Thyroid gland (tissue), 4 donors: Measurements from ENCODE around the gene CCND2. TPM values are rescaled to one million over a fixed set of nuclear protein-coding genes. Genes with fewer than 3 reads are reported as not detected.

ENCODE experiments used
- DNase-seq, 2 donors: peaks; one replicate each; pipeline ENCODE4 v3.0.0-alpha.2; 2019
- H3K27ac ChIP-seq, 3 donors: fragments of 200-600 bp; sonication (generic); 1 replicate in 2 of 3; 2 replicates in 1 of 3; pipeline ENCODE4 v1.5.1; 2016 to 2019; ENCODE audit warnings: mild to moderate bottlenecking in 1 of 3, moderate library complexity in 1 of 3
- H3K27me3 ChIP-seq: fragments of 200-600 bp; sonication (generic); one replicate; pipeline ENCODE4 v1.5.1; 2019
- H3K36me3 ChIP-seq, 2 donors: fragments of 200-600 bp; sonication (generic); one replicate each; pipeline ENCODE4 v1.5.1; 2016 to 2019
- H3K4me1 ChIP-seq, 2 donors: fragments of 200-600 bp; sonication (generic); one replicate each; pipeline ENCODE4 v1.5.1; 2017 to 2019
- H3K4me3 ChIP-seq, 3 donors: fragments of 200-600 bp; sonication (generic); replicated peaks in 1 of 3; 1 replicate in 2 of 3; 2 replicates in 1 of 3; pipeline ENCODE4 v1.5.1; 2016; ENCODE audit warnings: mild to moderate bottlenecking in 1 of 3
- H3K9me3 ChIP-seq: fragments of 200-600 bp; sonication (generic); one replicate; pipeline ENCODE4 v1.5.1; 2017
- POLR2A ChIP-seq, 2 donors: fragments of 450-650 bp; IDR thresholded peaks; one replicate each; pipeline ENCODE4 v1.6.1; 2017; ENCODE audit warnings: antibody characterized with exemption in 2 of 2, mild to moderate bottlenecking in 2 of 2, moderate library complexity in 1 of 2
- WGBS, 2 donors: methylation state at CpG; one replicate each; pipeline ENCODE4 v1.1.5; 2017; 5-methylcytosine and 5-hydroxymethylcytosine counted together
- intact Hi-C: fragments of 100-400 bp; cut with DNase I; formaldehyde crosslinking; loops from one replicate; pipeline ENCODE4 v1.15.1; 2023
- total RNA-seq, 4 donors: library from RNA; depleted of rRNA; stranded (reverse); fragments of >200 nt; gene quantifications; one replicate each; pipeline ENCODE4 v1.2.3, GENCODE V29; 2016
- TF ChIP-seq, protein P1 (sequence below), 6 experiments: fragments of 200-600 bp in 3 of 6; fragments of 450-650 bp in 3 of 6; sonication (generic) in 3 of 6; IDR thresholded peaks; one replicate each; pipeline ENCODE4 v1.5.1; 2016 to 2019; ENCODE audit warnings: antibody characterized with exemption in 6 of 6, mild to moderate bottlenecking in 2 of 6, inconsistent platforms in 1 of 6, moderate library complexity in 1 of 6

Gene CCND2
- total RNA-seq, 4 donors from 2014 or later, result 81.4 to 135 (median 122) TPM

- intact Hi-C loops, result no loop called here
- Histone ChIP-seq H3K27ac (no peak overlapping the region), H3K27me3 (no peaks in the 10 kb centered on the region), H3K36me3 (no peaks in the 10 kb centered on the region), H3K4me1 (no peaks in the 10 kb centered on the region), H3K9me3 (no peaks in the 10 kb centered on the region), H3K4me3 (no peak overlapping the region)
- WGBS, 2 donors, result 60 to 74% methylated on average over 5 of the region's 5 CpGs
- no peak for TF ChIP-seq POLR2A (IDR thresholded peaks at IDR 0.05)
- TF ChIP-seq, protein P1, sequence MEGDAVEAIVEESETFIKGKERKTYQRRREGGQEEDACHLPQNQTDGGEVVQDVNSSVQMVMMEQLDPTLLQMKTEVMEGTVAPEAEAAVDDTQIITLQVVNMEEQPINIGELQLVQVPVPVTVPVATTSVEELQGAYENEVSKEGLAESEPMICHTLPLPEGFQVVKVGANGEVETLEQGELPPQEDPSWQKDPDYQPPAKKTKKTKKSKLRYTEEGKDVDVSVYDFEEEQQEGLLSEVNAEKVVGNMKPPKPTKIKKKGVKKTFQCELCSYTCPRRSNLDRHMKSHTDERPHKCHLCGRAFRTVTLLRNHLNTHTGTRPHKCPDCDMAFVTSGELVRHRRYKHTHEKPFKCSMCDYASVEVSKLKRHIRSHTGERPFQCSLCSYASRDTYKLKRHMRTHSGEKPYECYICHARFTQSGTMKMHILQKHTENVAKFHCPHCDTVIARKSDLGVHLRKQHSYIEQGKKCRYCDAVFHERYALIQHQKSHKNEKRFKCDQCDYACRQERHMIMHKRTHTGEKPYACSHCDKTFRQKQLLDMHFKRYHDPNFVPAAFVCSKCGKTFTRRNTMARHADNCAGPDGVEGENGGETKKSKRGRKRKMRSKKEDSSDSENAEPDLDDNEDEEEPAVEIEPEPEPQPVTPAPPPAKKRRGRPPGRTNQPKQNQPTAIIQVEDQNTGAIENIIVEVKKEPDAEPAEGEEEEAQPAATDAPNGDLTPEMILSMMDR (IDR thresholded peaks at IDR 0.05), result no peak
- no peak for DNase-seq
Observed at GRCh38 chr12:4246116-4246515, 27.4 kb upstream of the CCND2 start.

GRCh38 chr12:4250691-4251090, 22.9 kb upstream of the CCND2 start:
- TF ChIP-seq, protein P1 (IDR thresholded peaks at IDR 0.05), result no peak
- TF ChIP-seq POLR2A (IDR thresholded peaks at IDR 0.05), result no peak
- Histone ChIP-seq H3K27me3 (no peaks in the 10 kb centered on the region), H3K4me3 (no peak overlapping the region), H3K4me1 (no peaks in the 10 kb centered on the region), H3K36me3 (no peaks in the 10 kb centered on the region), H3K27ac (no peak overlapping the region), H3K9me3 (no peaks in the 10 kb centered on the region)
- DNase-seq, result no peak
- 71 to 72% methylated on average over 8 of the region's 8 CpGs for WGBS, 2 donors
- intact Hi-C loops, result no loop called here

DNA sequence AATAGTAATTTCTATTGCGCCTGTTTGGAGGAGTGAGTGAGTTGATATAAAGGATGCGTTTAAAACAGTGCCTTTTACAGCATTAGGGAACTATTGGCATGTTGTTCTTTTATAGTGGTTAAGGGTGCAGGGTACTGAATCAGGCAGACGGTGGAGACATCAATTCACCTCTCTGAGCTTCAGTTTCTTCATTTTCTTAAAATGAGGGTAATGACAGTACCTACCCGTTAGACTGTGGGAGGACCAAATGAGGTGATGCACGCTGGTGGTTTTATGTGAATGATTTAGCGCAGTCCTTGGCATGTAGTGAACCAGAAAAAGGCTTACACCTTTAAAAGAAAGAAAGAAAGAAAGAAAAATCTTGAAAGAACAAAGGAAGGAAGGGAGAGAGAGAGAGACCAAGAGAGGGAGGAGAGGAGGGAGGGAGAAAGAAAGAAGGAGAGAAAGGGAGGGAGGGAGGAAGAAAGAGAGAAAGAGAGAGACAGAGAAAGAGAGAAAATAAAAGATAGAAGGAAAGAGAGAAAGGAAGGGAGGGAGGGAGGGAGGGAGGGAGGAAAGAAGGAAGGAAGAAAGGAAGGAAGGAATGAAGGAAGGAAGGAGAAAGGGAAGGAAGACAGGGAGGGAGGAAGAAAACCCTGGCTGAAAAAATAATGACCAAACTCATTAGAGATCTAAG, 22.2 kb upstream of the CCND2 start:
- no peaks in the 10 kb centered on the region for H3K4me1 ChIP-seq
- no peak for TF ChIP-seq POLR2A (IDR thresholded peaks at IDR 0.05)
- TF ChIP-seq, protein P1 (IDR thresholded peaks at IDR 0.05), result no peak
- H3K27ac ChIP-seq, result no peak overlapping the region
- DNase-seq, result no peak
- intact Hi-C loops, result no loop called here
- WGBS, 2 donors, result 77 to 78% methylated on average over 6 of the region's 6 CpGs
- no peaks in the 10 kb centered on the region for H3K9me3 ChIP-seq
- no peaks in the 10 kb centered on the region for H3K36me3 ChIP-seq
- H3K4me3 ChIP-seq, result no peak overlapping the region
- H3K27me3 ChIP-seq, result no peaks in the 10 kb centered on the region

DNA sequence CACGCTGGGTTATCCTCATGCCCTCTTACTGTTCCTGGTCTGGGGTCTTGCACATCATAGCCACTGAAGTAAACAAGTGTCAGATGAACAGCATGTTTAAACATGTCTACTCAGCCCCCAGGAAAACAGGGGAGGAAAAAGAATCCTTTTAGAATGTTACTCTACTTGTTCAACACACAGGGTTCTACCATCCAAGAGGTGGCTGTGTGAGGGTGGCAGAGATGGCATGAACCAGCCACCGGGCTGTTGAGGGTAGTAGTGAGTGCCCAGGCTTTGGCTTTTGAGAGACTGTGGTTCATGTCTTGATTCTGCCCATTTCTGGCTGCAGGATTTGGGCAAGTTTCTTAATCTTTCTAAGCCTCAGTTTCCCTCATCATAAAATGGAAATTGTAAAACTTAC, 21.6 kb upstream of the CCND2 start:
- no peak for TF ChIP-seq POLR2A (IDR thresholded peaks at IDR 0.05)
- TF ChIP-seq, protein P1 (IDR thresholded peaks at IDR 0.05), result no peak
- H3K36me3 ChIP-seq, result no peaks in the 10 kb centered on the region
- DNase-seq, result no peak
- no peaks in the 10 kb centered on the region for H3K27me3 ChIP-seq
- intact Hi-C loops, result no loop called here
- H3K27ac ChIP-seq, result no peak overlapping the region
- no peaks in the 10 kb centered on the region for H3K9me3 ChIP-seq
- no peak overlapping the region for H3K4me3 ChIP-seq
- WGBS, 2 donors, result 90 to 91% methylated on average over 2 of the region's 2 CpGs
- no peaks in the 10 kb centered on the region for H3K4me1 ChIP-seq

DNA sequence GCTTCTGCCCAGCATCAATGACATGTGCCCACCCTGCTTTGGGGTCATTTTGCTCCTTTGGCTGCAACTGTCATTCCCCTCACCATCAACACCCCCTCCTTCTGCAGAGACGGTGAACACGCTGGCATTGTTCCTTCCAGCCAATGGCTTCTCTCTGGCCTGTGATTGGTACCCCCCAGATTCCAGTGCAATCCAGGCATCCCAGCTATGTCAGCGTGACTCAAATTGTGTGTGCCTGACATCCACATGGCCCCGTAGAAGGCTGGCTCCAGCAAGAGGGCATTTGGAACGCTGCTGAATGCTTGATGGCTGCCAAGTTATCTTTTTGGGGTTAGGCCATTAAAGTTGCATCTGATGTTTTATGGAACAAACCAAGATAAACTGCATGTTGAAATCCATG, 21.0 kb upstream of the CCND2 start:
- no peaks in the 10 kb centered on the region for H3K9me3 ChIP-seq
- no peaks in the 10 kb centered on the region for H3K4me1 ChIP-seq
- H3K4me3 ChIP-seq, result no peak overlapping the region
- no peak overlapping the region for H3K27ac ChIP-seq
- WGBS, 2 donors, result 73 to 75% methylated on average over 5 of the region's 5 CpGs
- H3K27me3 ChIP-seq, result no peaks in the 10 kb centered on the region
- intact Hi-C loops, result no loop called here
- DNase-seq, result no peak
- TF ChIP-seq POLR2A (IDR thresholded peaks at IDR 0.05), result no peak
- TF ChIP-seq, protein P1 (IDR thresholded peaks at IDR 0.05), result no peak
- H3K36me3 ChIP-seq, result no peaks in the 10 kb centered on the region
